ENCODE results near the gene CLBA1.
"Not testable (repeated sequence)": the region's sequence is repeated elsewhere in the genome, so short reads cannot be mapped to it uniquely, and the experiment has no call there.

CLBA1 gene

GRCh38 chr14:104948736-104949031, 36.9 kb upstream of the CLBA1 start:
- no peak for TF ChIP-seq CTCF (IDR thresholded peaks at IDR 0.05; ENCODE audit: insufficient read depth, low read length, poor library complexity, severe bottlenecking)
- no peaks in the 10 kb centered on the region for H3K36me3 ChIP-seq (ENCODE audit: control insufficient read depth, insufficient read depth, low read length)
- DNase-seq (ENCODE audit: extremely low read depth, insufficient read length), result no peak
- H3K27me3 ChIP-seq (replicated peaks; ENCODE audit: control insufficient read depth, insufficient read depth, low read length), result no peaks in the 10 kb centered on the region
- H3K4me3 ChIP-seq (replicated peaks; ENCODE audit: low read depth, low read length), result no peak overlapping the region

DNA sequence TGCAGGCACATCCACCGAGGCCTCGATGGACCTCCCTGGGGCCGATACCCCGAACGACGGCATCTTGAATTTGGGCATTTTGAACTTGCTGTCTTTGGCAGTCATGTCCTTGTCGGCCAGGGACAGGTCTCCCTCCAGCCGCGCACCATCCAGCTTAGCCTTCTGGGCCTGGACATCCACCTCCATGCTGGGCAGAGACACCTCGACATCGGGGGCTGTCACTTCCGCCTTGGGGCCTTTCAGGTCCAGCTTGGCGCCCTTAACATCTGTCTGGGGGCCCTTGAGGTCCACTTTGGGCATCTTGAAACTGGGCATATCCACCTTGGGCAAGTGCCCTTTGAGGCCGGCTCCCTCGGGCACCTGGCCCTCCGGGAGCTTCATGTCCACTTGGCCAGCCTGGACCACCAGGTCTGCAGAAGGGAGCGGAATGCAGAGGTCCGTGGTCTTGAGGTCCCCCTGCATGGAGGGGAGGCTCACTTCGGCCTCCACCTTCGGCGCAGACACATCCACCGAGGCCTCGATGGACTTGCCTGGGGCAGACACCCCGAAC, 36.1 kb upstream of the CLBA1 start:
- H3K36me3 ChIP-seq (ENCODE audit: control insufficient read depth, insufficient read depth, low read length); H3K27me3 ChIP-seq (replicated peaks; ENCODE audit: control insufficient read depth, insufficient read depth, low read length); H3K4me3 ChIP-seq (replicated peaks; ENCODE audit: low read depth, low read length); DNase-seq (ENCODE audit: extremely low read depth, insufficient read length): not testable (repeated sequence)

- no peak for TF ChIP-seq CTCF (IDR thresholded peaks at IDR 0.05; ENCODE audit: insufficient read depth, low read length, poor library complexity, severe bottlenecking)
- no peak overlapping the region for H3K4me3 ChIP-seq (replicated peaks; ENCODE audit: low read depth, low read length)
- no peaks in the 10 kb centered on the region; the same call in 1 of the 2 replicates for H3K27me3 ChIP-seq (replicated peaks; ENCODE audit: control insufficient read depth, insufficient read depth, low read length)
- H3K36me3 ChIP-seq (ENCODE audit: control insufficient read depth, insufficient read depth, low read length), result no peaks in the 10 kb centered on the region
- no peak for DNase-seq (ENCODE audit: extremely low read depth, insufficient read length)
These were observed 35.6 kb upstream of the CLBA1 start for GRCh38 chr14:104950021-104950420.

- DNase-seq (ENCODE audit: extremely low read depth, insufficient read length); H3K27me3 ChIP-seq (replicated peaks; ENCODE audit: control insufficient read depth, insufficient read depth, low read length); H3K4me3 ChIP-seq (replicated peaks; ENCODE audit: low read depth, low read length); H3K36me3 ChIP-seq (ENCODE audit: control insufficient read depth, insufficient read depth, low read length): not testable (repeated sequence)
These were observed 34.9 kb upstream of the CLBA1 start for GRCh38 chr14:104950701-104951100.

DNA sequence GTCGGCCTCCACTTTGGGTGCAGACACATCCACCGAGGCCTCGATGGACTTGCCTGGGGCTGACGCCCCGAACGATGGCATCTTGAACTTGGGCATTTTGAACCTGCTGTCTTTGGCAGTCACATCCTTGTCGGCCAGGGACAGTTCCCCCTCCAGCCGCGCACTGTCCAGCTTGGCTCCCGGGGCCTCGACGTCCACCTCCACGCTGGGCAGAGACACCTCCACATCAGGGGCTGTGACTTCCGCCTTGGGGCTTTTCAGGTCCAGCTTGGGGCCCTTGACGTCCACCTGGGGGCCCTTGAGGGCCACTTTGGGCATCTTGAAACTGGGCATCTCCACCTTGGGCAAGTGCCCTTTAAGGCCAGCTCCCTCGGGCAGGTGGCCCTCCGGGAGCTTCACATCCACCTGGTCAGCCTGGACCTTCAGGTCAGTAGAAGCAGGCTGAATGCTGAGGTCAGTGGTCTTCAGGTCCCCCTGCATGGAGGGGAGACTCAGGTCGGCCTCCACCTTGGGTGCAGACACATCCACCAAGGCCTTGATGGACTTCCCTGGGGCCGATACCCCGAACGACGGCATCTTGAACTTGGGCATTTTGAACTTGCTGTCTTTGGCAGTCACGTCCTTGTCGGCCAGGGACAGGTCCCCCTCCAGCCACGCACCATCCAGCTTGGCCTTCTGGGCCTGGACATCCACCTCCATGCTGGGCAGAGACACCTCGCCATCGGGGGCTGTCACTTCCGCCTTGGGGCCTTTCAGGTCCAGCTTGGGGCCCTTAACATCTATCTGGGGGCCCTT, 33.5 kb upstream of the CLBA1 start:
- not testable (repeated sequence) for H3K36me3 ChIP-seq (ENCODE audit: control insufficient read depth, insufficient read depth, low read length); H3K4me3 ChIP-seq (replicated peaks; ENCODE audit: low read depth, low read length); H3K27me3 ChIP-seq (replicated peaks; ENCODE audit: control insufficient read depth, insufficient read depth, low read length); DNase-seq (ENCODE audit: extremely low read depth, insufficient read length)

DNA sequence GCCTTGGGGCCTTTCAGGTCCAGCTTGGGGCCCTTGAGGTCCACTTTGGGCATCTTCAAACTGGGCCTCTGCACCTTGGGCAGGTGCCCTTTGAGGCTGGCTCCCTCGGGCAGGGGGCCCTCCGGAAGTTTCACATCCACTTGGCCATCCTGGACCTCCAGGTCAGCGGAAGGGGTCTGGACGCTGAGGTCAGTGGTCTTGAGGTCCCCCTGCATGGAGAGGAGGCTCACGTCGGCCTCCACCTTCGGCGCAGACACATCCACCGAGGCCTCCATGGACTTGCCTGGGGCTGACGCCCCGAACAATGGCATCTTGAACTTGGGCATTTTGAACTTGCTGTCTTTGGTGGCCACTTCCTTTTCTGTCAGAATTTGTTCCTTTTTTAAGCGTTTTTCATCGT, 32.5 kb upstream of the CLBA1 start:
- DNase-seq (ENCODE audit: extremely low read depth, insufficient read length), result no peak
- no peak overlapping the region for H3K4me3 ChIP-seq (replicated peaks; ENCODE audit: low read depth, low read length)
- no peaks in the 10 kb centered on the region; the same call in 1 of the 2 replicates for H3K27me3 ChIP-seq (replicated peaks; ENCODE audit: control insufficient read depth, insufficient read depth, low read length)
- no peak for TF ChIP-seq CTCF (IDR thresholded peaks at IDR 0.05; ENCODE audit: insufficient read depth, low read length, poor library complexity, severe bottlenecking)
- H3K36me3 ChIP-seq (ENCODE audit: control insufficient read depth, insufficient read depth, low read length), result no peaks in the 10 kb centered on the region

DNA sequence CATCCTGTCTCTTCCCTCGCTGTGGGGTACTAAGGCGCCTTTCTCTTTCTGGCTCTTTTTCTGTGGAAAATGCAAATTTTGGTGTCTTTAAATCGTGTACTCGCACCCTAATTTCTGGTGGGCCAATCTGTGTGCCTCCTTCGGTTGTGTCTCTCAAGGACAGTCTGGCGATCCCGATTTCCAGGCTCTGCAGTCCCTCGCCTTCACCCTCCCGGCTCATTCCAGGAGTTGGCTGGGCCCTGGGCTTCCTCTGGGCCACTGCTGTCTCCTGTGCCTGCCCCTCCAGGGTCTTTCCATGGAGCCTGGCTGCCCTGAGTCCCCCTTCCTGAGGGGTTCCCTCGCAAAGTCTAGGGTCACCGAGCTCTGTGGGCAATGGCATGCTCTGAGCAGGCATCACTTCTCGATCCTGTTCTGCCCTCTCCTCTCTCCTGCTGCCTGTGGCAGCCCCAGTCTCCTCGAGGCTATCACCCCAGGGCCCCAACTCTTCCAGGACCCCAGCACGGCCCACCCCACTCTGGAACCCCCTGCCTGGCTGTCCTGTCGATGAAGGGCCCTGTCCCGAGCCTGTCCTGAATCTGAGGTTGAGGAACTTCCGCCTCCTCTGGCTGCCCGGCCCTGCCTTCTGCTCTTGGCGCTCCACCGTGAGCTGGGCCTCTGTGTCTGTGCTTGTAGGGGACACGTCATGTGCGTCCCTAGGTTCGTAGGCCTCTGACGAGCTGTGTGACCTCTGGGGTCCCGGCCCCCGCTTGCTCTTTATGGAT, 31.5 kb upstream of the CLBA1 start:
- no peak for DNase-seq (ENCODE audit: extremely low read depth, insufficient read length)
- H3K36me3 ChIP-seq (ENCODE audit: control insufficient read depth, insufficient read depth, low read length), result no peaks in the 10 kb centered on the region
- H3K4me3 ChIP-seq (replicated peaks; ENCODE audit: low read depth, low read length), result no peak overlapping the region
- no peaks in the 10 kb centered on the region; the same call in 1 of the 2 replicates for H3K27me3 ChIP-seq (replicated peaks; ENCODE audit: control insufficient read depth, insufficient read depth, low read length)
- no peak for TF ChIP-seq CTCF (IDR thresholded peaks at IDR 0.05; ENCODE audit: insufficient read depth, low read length, poor library complexity, severe bottlenecking)
